Measurements from ENCODE around the gene DOCK1.
"Not testable (repeated sequence)": the region's sequence is repeated elsewhere in the genome, so short reads cannot be mapped to it uniquely, and the experiment has no call there.

DNA sequence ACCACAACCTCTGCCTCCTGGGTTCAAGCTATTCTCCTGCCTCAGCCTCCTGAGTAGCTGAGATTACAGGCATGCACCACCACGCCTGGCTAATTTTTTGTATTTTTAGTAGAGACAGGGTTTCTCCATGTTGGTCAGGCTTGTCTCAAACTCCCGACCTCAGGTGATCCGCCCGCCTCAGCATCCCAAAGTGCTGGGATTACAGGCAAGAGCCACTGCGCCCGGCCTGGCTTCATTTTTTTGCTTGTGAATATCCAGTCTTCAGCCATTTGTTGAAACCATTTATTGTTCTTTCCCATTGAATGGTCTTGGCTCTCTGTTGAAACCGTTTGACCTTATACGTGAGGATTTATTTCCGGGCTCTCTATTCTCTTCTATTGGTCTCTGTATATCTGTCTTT is 32.9 kb downstream of the DOCK1 start:
- TF ChIP-seq, protein P1, sequence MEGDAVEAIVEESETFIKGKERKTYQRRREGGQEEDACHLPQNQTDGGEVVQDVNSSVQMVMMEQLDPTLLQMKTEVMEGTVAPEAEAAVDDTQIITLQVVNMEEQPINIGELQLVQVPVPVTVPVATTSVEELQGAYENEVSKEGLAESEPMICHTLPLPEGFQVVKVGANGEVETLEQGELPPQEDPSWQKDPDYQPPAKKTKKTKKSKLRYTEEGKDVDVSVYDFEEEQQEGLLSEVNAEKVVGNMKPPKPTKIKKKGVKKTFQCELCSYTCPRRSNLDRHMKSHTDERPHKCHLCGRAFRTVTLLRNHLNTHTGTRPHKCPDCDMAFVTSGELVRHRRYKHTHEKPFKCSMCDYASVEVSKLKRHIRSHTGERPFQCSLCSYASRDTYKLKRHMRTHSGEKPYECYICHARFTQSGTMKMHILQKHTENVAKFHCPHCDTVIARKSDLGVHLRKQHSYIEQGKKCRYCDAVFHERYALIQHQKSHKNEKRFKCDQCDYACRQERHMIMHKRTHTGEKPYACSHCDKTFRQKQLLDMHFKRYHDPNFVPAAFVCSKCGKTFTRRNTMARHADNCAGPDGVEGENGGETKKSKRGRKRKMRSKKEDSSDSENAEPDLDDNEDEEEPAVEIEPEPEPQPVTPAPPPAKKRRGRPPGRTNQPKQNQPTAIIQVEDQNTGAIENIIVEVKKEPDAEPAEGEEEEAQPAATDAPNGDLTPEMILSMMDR (IDR thresholded peaks at IDR 0.05), result not testable (repeated sequence)
- TF ChIP-seq POLR2A, EP300 (IDR thresholded peaks at IDR 0.05): not testable (repeated sequence)
